ENCODE results near the gene COX18. TPM values are rescaled to one million over a fixed set of nuclear protein-coding genes. Genes with fewer than 3 reads are reported as not detected.

The COX18 gene
- total RNA-seq, 1 experiment from 2014 or later, result 26.9 TPM

- no peak for TF ChIP-seq FOXJ3 (CRISPR knock-in tag; IDR thresholded peaks at IDR 0.05; ENCODE audit: borderline replicate concordance)
- no peak for TF ChIP-seq KAT7 (CRISPR knock-in tag; IDR thresholded peaks at IDR 0.05; ENCODE audit: borderline replicate concordance)
- TF ChIP-seq ETV6 (CRISPR knock-in tag; IDR thresholded peaks at IDR 0.05), result no peak
- TF ChIP-seq, protein P1, sequence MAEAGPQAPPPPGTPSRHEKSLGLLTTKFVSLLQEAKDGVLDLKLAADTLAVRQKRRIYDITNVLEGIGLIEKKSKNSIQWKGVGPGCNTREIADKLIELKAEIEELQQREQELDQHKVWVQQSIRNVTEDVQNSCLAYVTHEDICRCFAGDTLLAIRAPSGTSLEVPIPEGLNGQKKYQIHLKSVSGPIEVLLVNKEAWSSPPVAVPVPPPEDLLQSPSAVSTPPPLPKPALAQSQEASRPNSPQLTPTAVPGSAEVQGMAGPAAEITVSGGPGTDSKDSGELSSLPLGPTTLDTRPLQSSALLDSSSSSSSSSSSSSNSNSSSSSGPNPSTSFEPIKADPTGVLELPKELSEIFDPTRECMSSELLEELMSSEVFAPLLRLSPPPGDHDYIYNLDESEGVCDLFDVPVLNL (CRISPR knock-in tag; IDR thresholded peaks at IDR 0.05; ENCODE audit: borderline replicate concordance, low read depth), result no peak
- TF ChIP-seq, protein P2, sequence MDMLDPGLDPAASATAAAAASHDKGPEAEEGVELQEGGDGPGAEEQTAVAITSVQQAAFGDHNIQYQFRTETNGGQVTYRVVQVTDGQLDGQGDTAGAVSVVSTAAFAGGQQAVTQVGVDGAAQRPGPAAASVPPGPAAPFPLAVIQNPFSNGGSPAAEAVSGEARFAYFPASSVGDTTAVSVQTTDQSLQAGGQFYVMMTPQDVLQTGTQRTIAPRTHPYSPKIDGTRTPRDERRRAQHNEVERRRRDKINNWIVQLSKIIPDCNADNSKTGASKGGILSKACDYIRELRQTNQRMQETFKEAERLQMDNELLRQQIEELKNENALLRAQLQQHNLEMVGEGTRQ (CRISPR knock-in tag; IDR thresholded peaks at IDR 0.05), result no peak
- TF ChIP-seq ZNF281 (CRISPR knock-in tag; IDR thresholded peaks at IDR 0.05), result no peak
- TF ChIP-seq, protein P3, sequence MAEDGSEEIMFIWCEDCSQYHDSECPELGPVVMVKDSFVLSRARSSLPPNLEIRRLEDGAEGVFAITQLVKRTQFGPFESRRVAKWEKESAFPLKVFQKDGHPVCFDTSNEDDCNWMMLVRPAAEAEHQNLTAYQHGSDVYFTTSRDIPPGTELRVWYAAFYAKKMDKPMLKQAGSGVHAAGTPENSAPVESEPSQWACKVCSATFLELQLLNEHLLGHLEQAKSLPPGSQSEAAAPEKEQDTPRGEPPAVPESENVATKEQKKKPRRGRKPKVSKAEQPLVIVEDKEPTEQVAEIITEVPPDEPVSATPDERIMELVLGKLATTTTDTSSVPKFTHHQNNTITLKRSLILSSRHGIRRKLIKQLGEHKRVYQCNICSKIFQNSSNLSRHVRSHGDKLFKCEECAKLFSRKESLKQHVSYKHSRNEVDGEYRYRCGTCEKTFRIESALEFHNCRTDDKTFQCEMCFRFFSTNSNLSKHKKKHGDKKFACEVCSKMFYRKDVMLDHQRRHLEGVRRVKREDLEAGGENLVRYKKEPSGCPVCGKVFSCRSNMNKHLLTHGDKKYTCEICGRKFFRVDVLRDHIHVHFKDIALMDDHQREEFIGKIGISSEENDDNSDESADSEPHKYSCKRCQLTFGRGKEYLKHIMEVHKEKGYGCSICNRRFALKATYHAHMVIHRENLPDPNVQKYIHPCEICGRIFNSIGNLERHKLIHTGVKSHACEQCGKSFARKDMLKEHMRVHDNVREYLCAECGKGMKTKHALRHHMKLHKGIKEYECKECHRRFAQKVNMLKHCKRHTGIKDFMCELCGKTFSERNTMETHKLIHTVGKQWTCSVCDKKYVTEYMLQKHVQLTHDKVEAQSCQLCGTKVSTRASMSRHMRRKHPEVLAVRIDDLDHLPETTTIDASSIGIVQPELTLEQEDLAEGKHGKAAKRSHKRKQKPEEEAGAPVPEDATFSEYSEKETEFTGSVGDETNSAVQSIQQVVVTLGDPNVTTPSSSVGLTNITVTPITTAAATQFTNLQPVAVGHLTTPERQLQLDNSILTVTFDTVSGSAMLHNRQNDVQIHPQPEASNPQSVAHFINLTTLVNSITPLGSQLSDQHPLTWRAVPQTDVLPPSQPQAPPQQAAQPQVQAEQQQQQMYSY (CRISPR knock-in tag; IDR thresholded peaks at IDR 0.05), result no peak
- TF ChIP-seq SMAD4 (CRISPR knock-in tag; IDR thresholded peaks at IDR 0.05), result no peak
- TF ChIP-seq ATF1 (CRISPR knock-in tag; IDR thresholded peaks at IDR 0.05), result no peak
- TF ChIP-seq NFYB (CRISPR knock-in tag; conservative IDR thresholded peaks at IDR 0.05; ENCODE audit: low read depth), result no peak
- TF ChIP-seq MLX (CRISPR knock-in tag; IDR thresholded peaks at IDR 0.05), result no peak
- no peak for TF ChIP-seq TP53 (CRISPR knock-in tag; IDR thresholded peaks at IDR 0.05)
- TF ChIP-seq MXD4 (CRISPR knock-in tag; IDR thresholded peaks at IDR 0.05; ENCODE audit: borderline replicate concordance), result no peak
- no peak for TF ChIP-seq SP1 (CRISPR knock-in tag; conservative IDR thresholded peaks at IDR 0.05)
- no peak for TF ChIP-seq ZNF121 (CRISPR knock-in tag; IDR thresholded peaks at IDR 0.05)
- TF ChIP-seq ZNF317 (CRISPR knock-in tag; IDR thresholded peaks at IDR 0.05; ENCODE audit: borderline replicate concordance, low read depth), result no peak
- Mint-ChIP-seq H3K4me3 (no peak overlapping the region), H3K9me3 (no peaks in the 10 kb centered on the region)
Observed at GRCh38 chr4:73051625-73052024, 17.9 kb downstream of the COX18 start.

GRCh38 chr4:73045879-73046278 is 23.6 kb downstream of the COX18 start:
- Mint-ChIP-seq H3K4me1 (no peaks in the 10 kb centered on the region), H3K27me3 (ENCODE audit: low read depth) (no peaks in the 10 kb centered on the region), H3K27ac (no peak overlapping the region), H3K36me3 (0 out of 2 replicates have a peak, but pooled peaks cover 3% of the 10 kb centered on the region), H3K9me3 (peaks cover 12% of the 10 kb centered on the region), H3K4me3 (no peak overlapping the region)
- DNase-seq (ENCODE audit: low spot score) (no peak), ATAC-seq (no peak)
- CTCF ChIA-PET, result no interaction called here
- POLR2A ChIA-PET, result no interaction called here
- TF ChIP-seq SMAD4 (CRISPR knock-in tag; IDR thresholded peaks at IDR 0.05) (no peak), SOX15 (CRISPR knock-in tag; IDR thresholded peaks at IDR 0.05) (no peak), FOXK1 (CRISPR knock-in tag; IDR thresholded peaks at IDR 0.05) (no peak), USF1 (CRISPR knock-in tag; IDR thresholded peaks at IDR 0.05) (no peak), RORB (CRISPR knock-in tag; IDR thresholded peaks at IDR 0.05) (no peak), CBFB (CRISPR knock-in tag; IDR thresholded peaks at IDR 0.05; ENCODE audit: low read depth) (no peak), ZBTB43 (CRISPR knock-in tag; IDR thresholded peaks at IDR 0.05) (no peak)
- TF ChIP-seq, protein P4, sequence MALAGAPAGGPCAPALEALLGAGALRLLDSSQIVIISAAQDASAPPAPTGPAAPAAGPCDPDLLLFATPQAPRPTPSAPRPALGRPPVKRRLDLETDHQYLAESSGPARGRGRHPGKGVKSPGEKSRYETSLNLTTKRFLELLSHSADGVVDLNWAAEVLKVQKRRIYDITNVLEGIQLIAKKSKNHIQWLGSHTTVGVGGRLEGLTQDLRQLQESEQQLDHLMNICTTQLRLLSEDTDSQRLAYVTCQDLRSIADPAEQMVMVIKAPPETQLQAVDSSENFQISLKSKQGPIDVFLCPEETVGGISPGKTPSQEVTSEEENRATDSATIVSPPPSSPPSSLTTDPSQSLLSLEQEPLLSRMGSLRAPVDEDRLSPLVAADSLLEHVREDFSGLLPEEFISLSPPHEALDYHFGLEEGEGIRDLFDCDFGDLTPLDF (CRISPR knock-in tag; IDR thresholded peaks at IDR 0.05), result no peak

More at GRCh38 chr4:73051625-73052024, 17.9 kb downstream of the COX18 start:
- CTCF ChIA-PET, result interaction anchor here (1.7 kb wide), 1 partner anchor 13 kb away, joined by 5 read pairs; no protein-coding TSS in a partner anchor
- H3K4me1 Mint-ChIP-seq, result peaks cover 41% of the 10 kb centered on the region
- POLR2A ChIA-PET, result no interaction called here
- H3K36me3 Mint-ChIP-seq, result peaks cover 5% of the 10 kb centered on the region
- no peak for DNase-seq (ENCODE audit: low spot score)
- ATAC-seq, result peak; percentile 76
- no peak overlapping the region for H3K27ac Mint-ChIP-seq
- no peaks in the 10 kb centered on the region for H3K27me3 Mint-ChIP-seq (ENCODE audit: low read depth)

All from WTC11 (cell line).